ENCODE data around the gene PPP6R1. TPM values are rescaled to one million over a fixed set of nuclear protein-coding genes. Genes with fewer than 3 reads are reported as not detected.

The PPP6R1 gene
- total RNA-seq, 1 donor from 2014 or later: 23.8 TPM

- no peak for DNase-seq
Measured at GRCh38 chr19:55223291-55224037, 35.4 kb downstream of the PPP6R1 start.

DNA sequence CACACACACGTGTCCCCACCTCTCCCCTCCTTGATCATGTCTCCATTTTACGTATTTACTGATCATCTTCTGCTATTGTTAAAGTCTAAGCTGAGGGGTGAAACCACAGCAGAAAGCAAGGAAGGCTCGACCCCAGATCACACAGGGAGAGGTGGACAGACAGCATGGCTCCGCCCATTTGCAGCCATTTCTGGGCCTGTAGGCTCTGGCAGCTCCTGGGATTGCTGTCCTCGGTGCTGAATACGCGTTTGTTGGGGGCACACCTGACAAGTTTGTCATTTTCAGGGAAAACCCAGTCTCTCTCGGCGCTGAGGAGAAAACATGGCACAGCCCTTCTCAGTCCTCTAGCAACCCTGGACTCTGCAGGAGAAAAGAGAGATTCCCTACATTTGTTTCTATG, 38.3 kb downstream of the PPP6R1 start:
- no peak for DNase-seq

DNA sequence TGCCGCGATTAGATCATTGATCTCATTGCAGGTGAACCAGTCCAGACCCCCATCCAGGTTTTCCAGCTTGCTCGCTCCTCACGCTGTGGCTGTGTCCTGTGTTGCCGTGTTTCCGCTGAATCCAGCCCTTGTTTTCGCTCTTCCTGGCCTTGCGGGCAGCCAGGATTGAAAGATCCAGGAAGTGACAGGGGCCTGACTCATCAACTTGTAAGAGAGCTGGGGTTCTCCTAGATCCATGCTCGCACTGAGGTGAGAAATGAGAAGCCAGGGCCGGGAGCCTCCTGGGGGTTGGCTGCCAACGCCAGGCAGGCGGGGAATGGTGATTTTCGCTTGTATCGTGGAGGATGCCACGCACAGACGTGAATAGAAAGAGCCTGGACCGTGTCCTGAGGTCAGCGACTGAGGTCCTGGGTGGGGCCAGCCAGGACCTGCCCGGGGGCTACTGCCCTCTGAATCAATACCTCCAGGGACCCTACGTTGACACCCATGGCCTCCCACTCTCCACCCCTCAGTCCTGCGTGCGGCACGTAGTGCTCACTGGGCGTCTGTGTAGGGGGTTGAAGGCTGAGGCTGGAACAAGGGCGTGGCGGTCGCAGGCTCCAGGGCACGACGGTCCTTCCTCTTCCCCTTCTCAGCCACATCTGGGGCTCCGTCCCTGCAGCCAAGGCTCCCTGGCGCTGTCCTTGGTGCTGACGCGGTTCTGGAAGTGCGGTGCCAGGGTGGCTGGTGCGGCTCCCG, 42.2 kb downstream of the PPP6R1 start:
- DNase-seq: peak; percentile 100

GRCh38 chr19:55213547-55213946, 45.3 kb downstream of the PPP6R1 start:
- no peak for DNase-seq

- peak; percentile 48 for DNase-seq
Measured at GRCh38 chr19:55212447-55212846, 46.4 kb downstream of the PPP6R1 start.

DNA sequence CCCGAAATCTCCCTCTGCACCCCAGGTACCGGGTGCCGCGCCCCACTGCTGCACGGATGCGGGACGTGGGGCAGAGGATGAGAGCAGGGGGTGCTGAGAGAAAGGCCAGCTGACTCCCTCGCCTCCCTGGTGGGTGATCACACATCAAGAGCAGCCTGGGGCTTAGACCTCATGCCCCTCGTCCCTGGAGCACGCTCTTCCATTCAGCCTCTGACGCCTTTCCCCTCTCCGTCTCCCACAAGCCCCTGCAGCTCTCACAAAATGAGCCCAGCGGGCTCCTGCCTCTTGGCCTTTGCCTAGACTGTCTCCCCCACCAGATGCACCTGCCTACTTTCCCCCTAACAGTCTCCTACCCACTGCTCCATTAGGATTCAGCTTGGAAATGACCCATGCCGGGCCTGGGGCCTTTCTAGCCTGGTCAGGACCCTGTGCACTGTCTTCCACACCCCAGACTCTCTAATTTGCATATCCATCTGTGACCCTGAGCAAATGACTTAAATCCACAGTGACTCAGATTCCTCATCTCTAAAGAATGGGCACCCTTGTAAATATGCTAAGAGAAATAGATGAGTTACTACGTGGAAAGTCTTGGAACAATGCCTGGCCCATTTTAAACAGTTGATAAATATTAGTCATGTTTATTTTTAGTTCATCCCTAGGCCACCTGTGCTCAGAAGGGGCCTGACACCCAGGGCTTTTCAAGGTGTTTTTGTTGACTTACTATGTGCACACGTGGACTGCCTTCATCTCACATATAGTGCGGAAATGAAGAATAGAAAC, 48.9 kb downstream of the PPP6R1 start:
- DNase-seq: peak; percentile 85

DNA sequence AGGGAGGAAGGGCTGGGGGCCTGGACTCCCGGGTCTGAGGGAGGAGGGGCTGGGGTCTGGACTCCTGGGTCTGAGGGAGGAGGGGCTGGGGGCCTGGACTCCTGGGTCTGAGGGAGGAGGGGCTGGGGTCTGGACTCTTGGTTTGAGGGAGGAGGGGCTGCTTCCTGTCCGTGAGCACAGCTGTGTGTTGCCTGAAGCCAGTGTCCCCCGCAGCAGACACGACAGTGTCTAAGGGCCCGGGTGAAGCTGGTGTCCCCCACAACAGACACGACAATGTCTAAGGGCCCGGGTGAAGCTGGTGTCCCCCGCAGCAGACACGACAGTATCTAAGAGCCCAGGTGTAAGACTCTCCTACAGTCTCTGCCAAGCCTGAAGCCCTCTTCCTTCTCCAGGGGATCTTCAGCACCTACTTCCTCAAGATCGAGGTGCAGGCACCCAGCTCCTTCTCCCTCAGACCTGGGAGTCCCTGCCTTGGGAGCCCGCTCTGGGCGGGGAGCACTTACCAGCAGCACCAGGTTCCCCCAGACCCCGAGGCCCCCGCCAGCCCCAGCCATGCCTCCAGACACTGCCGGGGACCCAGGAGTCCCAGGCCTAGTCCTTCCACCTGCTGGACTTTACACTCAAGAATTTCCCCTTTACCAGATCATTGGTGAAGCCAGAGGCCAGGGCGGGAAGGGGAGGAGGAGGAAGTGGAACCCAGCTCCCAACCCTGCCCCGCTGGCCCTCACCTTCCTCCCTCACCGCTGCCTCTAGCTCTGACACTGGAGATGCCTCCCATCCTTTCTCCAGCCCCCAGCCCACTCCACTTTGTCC, 49.7 kb downstream of the PPP6R1 start, which contains the start of gene PTPRH:
Gene PTPRH, minus strand, starts transcription at position 622 of the 813 bp plus-strand sequence. Its CDS starts 68 bp downstream, at position 554.
- no peak for DNase-seq

DNA sequence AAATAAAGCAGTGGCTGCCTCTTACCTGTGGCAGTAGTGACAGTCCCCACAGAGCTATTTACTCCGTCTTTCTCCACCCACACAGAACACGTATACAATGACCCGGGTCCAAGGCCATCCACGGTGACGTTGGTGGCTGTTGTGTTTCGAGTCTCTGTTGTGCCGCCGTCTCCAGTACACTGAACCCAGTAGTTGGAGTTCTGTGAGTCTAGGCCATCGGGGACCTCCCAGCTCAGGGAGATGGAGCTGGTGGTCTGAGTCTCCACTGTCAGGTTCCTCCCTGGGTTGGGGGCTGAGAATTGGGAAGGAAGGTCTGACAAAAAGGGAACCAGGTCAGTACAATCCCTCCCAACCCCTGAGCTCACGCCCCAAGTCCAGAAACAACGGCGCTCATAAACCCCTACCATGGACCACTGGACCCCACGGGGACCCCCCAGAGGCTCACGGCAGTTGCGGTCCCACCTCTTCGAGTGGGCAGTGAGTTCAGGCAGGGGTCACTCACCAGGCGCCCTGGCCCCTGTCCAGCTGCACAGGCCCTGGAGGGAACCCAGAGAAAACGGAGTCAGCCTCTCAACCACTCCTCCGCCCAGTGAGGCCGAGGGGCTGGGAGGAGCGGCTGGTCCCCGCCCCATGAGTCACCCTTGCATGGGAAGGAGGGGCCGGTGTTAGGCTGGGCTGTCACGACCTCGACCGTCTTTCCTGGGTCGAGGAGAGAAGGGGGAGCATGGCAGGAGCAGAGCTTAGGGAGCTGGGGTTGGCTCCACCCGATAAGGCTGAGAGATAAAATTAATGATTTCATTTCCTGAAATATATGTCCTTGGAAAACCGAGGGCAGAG, 51.9 kb downstream of the PPP6R1 start:
- DNase-seq: peak; percentile 77

DNA sequence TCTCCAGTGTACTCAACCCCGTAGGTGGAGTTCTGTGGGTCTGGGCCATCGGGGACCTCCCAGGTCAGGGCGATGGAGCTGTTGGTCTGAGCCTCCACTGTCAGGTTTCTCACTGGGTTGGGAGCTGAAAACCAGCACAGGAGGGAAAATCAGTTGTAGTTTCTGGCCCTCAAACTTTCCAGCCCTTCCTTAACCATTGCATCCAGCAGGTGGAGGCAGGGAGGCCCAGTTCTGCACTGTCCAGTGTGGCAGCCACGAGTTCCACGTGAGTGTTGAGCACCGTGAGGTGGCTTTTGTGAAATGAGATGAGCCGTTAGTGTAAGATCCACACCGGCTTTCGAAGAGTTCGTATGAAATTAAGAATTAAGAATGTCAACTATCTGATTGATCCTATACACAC, 56.6 kb downstream of the PPP6R1 start:
- DNase-seq: peak; percentile 40

- DNase-seq: no peak
Measured at GRCh38 chr19:55199620-55200204, 59.1 kb downstream of the PPP6R1 start.

GRCh38 chr19:55198651-55199050, 60.2 kb downstream of the PPP6R1 start:
- no peak for DNase-seq

GRCh38 chr19:55197528-55197927, 61.3 kb downstream of the PPP6R1 start:
- peak; percentile 44 for DNase-seq

GRCh38 chr19:55196803-55197202, 62.0 kb downstream of the PPP6R1 start:
- DNase-seq: no peak

- DNase-seq: no peak
Measured at GRCh38 chr19:55193481-55193880, 65.3 kb downstream of the PPP6R1 start.

GRCh38 chr19:55189403-55189835, 69.4 kb downstream of the PPP6R1 start:
- DNase-seq: peak; percentile 96

DNA sequence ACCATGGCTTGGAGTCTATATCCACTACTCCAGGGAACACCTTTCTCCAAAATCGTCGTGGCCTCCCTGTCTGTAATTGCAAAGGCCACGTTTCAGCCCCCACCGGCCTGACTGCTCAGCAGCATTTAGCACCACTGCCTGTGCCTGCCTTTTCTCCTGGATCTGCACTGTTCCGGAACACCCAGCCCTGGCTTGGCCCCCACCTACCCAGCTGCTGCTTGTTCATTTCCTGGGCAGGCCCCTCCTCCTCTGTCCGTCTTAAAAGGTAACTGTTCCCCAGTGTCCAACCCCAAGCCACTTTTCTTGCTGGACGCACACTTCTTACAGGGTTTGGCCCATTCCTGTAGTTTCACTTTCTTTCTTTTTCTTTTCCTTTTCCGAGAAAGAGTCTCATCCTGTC, 70.2 kb downstream of the PPP6R1 start:
- peak; percentile 68 for DNase-seq

DNA sequence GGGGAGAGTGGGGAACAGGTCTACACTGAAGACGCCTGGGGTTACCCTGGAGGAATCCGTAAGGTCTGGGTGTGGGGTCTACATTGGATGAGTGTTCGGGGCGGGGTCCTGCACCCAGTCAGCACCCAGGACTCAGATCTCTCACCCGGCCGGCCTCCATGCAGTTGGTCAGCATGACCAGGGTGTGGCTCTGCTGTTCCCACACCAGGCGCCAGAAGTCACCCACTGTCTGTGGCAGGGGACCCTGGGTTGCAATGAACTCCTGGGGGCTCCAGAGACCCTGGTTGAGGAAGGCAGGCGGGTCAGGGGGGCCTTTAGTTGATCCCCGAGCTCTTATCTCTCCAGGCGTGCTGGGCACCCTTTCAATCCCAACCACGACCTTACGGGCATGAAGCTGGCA, 72.7 kb downstream of the PPP6R1 start:
- DNase-seq: no peak

GRCh38 chr19:55181740-55182139, 77.1 kb downstream of the PPP6R1 start:
- DNase-seq: no peak
